Measurements from ENCODE around the gene HNRNPDL.
"Not testable (repeated sequence)": the region's sequence is repeated elsewhere in the genome, so short reads cannot be mapped to it uniquely, and the experiment has no call there.

Gene HNRNPDL

GRCh38 chr4:82390061-82390460 is 40.2 kb downstream of the HNRNPDL start:
- in situ Hi-C loops (cut with MboI; ENCODE audit: low sequenced_read_pairs), result not testable (repeated sequence)

- in situ Hi-C loops (cut with MboI; ENCODE audit: low sequenced_read_pairs), result no loop called here
These were observed 41.9 kb downstream of the HNRNPDL start for GRCh38 chr4:82388405-82388804.

DNA sequence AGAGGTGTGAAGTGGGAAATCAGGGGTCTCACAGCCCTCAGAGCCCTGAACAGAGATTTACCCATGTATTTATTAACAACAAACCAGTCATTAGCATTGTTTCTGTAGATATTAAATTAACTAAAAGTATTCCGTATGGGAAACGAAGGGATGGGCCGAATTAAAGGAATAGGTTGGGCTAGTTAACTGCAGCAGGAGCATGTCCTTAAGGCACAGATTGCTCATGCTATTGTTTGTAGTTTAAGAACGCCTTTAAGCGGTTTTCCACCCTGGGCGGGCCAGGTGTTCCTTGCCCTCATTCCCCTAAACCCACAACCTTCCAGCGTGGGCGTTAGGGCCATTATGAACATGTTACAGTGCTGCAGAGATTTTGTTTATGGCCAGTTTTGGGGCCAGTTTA is 44.0 kb downstream of the HNRNPDL start:
- in situ Hi-C loops (cut with MboI; ENCODE audit: low sequenced_read_pairs), result not testable (repeated sequence)

DNA sequence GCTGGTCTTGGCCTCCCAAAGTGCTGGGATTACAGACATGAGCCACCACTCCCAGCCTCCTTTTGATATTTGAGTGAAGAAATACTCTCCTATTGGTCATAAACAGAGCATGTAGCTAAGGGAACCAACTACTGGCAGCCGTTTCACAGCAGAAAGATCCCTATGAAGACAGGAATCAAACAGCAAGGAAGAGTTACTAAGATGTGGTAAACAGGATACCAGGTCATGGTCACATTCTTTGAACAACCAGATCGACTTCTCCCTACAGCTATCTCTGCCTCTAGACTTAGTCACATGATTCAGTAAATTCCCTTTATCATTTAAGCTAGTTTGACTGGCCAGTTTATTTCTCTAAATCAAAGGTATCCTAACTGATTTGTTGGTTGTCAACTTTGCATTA is 47.5 kb downstream of the HNRNPDL start:
- in situ Hi-C loops (cut with MboI; ENCODE audit: low sequenced_read_pairs), result no loop called here

GRCh38 chr4:82381661-82382296 is 48.5 kb downstream of the HNRNPDL start:
- in situ Hi-C loops (cut with MboI; ENCODE audit: low sequenced_read_pairs), result no loop called here

GRCh38 chr4:82381235-82381634 is 49.0 kb downstream of the HNRNPDL start:
- in situ Hi-C loops (cut with MboI; ENCODE audit: low sequenced_read_pairs), result no loop called here

DNA sequence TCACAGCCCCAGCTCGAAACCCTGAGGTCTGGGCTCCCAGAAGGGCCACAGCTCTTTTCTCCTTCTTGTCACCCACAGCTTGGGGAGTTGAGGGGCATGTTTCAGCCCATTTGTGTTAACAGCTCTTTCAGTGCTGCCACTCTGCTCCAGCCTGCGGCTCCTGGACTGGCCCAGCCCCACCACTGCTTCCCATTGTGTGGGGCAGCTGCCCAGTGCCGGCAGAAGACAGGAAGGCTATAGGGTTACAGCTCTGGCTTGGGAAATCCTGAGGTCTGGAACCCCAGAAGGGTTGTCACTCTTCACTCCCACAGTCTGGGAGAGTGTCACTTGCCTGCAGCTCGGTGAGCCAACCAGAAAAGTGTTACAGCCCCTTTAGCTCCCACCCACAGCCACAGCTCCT is 49.4 kb downstream of the HNRNPDL start:
- in situ Hi-C loops (cut with MboI; ENCODE audit: low sequenced_read_pairs), result no loop called here

DNA sequence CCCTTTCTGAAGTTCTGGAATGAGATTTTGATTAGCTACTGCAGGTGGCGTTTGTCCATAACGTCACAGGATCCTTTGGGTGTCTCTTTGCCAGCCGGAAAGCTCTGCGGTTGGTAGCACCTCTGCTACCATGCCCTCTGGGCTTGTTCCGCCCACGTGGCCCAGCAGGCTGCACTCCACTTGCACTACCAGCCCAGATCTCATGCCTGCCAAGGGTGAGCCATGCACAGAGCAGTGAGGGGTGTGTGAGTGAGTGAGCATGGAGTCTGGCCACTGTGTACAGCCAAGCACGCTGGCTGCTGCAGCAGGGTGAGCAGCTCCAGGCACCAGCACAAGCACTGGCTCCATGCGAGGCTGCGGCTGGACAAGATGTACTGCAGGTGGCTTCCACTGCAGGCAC is 49.9 kb downstream of the HNRNPDL start:
- in situ Hi-C loops (cut with MboI; ENCODE audit: low sequenced_read_pairs), result no loop called here

DNA sequence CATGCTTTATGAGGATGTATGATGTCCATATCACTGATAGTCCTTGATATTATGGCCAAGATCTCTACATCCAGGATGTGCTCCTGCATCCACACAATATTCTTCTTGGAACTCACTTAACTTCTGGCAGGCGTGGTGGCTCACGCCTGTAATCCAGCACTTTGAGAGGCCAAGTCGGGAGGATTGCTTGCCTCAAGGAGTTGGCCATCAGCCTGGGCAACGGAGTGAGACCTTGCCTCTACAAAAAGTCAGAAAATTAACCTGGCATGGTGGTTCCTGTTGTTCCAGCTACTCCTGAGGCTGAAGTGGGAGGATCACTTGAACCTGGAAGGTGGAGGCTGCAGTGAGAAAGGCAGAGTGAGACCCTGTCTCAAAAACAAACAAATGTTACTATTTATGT is 54.2 kb downstream of the HNRNPDL start:
- in situ Hi-C loops (cut with MboI; ENCODE audit: low sequenced_read_pairs), result no loop called here

DNA sequence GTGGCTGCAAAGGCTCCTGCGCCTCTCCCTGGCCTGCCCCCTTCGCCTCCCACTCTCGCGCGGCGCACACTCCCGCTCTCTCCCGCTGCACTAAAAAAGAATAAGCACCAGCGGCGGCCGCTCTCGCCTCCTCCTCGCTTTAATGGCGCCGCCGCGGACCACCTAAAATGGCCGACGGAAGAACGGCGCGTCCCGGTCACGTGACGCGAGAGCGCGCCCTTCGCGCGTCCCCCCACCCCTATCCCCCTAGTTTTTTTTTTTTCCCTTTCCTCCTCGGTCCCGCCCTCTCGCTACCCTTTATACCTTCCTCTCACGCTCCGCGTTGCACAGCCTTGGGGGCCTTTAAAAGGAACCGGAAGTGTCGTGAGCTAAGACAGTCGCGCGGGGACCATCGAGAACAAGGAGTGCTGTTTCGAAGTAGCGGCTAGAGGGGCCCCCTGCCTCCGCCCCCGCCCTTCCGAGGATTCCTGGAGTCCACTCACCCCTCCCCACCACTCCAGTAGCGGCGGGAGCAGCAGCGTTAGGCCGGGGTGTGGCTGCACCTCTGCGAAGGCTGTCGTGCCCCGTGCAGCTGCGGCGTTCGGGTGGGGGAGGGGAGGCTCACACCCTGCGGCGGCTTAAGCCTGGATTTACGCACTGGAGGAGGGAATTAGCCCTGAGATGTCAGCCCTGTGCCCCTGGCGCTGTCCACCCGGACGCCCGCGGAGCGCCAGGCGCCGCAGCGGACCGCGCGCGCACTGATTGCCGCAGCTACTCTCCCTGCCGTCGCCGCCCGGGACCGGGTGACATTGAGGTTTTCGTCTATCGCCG is 56.2 kb downstream of the HNRNPDL start, which contains the start of gene HNRNPD:
Gene HNRNPD (minus strand): TSS at position 176 of the 810 bp plus-strand sequence. CDS start 313 bp downstream, outside the sequence.
- in situ Hi-C loops (cut with MboI; ENCODE audit: low sequenced_read_pairs), result no loop called here

- in situ Hi-C loops (cut with MboI; ENCODE audit: low sequenced_read_pairs), result no loop called here
These were observed 56.8 kb downstream of the HNRNPDL start for GRCh38 chr4:82373486-82373815.

Data from hTERT RPE-1 (cell line).